NCI-H524 treated with DMSO at 0.1 percent for 48 hours (cell line): ENCODE measurements around the gene ISY1.
"Not testable (repeated sequence)": the region's sequence is repeated elsewhere in the genome, so short reads cannot be mapped to it uniquely, and the experiment has no call there.

Source experiments
- DNase-seq: peaks from one replicate; lab custom pipeline; 2025; lab: John Stamatoyannopoulos, UW

Gene ISY1

DNA sequence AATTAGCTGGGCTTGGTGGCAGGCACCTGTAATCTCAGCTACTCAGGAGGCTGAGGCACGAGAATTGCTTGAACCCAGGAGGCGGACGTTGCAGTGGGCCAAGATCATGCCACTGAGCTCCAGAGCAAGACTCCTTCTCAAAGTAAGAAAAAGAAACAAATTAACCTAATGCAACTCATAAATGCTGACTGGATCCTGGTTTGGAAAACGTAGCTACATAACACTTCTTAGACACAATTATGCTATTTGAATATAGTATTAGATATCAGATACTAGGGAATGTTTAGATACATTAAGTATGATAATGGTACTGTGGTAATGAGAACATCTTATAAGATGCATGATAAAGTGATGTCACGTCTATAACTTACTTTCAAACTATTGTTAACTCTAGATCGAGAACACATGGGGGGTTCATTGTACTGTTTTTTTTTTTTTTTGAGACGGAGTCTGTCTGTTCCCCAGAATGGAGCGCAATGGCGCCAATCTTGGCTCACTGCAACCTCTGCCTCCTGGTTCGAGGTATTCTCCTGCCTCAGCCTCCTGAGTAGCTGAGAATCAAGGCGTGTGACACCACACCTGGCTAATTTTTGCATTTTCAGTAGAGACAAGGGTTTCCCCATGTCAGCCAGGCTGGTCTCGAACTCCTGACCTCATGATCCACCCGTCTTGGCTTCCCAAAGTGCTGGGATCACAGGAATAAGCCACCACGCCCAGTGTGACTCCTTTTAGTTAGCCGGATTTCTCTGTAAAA lies 5.9 kb upstream of the ISY1 start:
- DNase-seq: no peak

DNA sequence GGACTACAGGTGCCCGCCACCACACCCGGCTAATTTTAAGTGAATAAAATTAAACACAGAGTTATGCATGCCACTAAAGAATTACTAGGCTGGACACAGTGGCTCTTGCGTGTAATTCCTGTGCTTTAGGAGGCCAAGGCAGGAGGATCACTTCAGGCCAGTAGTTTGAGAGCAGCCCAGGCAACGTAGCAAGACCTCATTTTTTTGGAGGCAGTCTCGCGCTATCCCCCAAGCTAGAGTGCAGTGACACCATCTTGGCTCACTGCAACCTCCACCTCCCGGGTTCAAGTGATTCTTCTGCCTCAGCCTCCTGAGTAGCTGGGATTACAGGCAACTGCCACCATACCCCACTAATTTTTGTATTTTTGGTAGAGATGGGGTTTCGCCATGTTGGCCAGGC lies 4.7 kb upstream of the ISY1 start:
- not testable (repeated sequence) for DNase-seq

DNA sequence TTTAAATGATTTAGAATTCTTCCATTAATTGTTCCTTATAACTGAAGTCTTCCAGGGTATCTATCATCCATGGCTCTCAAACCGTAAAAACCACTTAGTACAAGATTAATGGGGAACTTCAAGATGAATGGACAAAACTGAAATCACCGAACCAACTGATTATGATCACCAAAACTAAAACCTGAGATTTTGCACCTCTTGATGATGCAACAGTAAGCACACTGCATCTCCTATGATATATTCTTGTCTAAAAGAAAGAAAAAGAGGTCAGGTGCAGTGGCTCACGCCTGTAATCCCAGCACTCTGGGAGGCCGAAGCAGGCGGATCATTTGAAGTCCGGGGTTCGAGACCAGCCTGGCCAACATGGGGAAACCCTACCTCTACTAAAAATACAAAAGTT lies 3.6 kb upstream of the ISY1 start:
- no peak for DNase-seq

DNA sequence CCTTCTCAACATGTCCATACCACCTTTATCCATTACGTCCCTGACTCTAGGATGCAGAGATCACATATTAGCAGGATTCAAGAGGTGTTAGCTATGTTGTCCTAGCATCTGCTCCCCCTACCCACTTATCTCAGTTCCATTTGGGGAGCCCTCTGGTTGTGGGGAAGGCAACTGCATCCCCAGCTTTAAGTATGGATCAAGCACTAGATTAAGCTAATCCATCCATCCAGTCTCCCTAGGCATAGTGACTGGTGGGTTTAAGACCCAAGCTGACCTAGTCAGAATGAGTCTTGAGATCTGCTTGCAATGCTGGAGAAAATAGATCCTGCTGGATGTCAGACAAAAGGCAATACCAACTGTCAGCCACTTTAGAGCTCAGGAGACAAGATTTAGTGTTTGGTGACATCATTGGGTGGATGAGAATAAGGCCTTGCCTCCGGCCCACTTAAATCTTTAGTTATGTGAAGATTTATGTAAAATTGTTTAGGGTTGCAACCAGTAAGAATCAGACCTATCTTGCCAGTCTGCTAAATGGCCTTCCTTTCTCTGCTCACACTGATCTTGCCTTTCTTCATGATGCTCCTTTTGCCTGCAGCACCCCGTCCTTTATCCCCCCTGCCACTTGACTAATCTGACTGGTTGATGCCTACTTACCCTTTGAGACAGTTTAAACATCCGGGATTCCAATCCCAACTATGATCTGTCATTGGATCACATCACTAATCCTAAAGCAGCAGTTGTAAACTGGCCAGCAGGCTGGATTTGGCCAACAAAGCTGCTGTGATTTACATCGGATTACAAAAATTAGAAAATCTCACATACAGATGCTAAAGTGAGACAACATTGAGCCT lies 2.1 kb upstream of the ISY1 start:
- peak; percentile 72 for DNase-seq

DNA sequence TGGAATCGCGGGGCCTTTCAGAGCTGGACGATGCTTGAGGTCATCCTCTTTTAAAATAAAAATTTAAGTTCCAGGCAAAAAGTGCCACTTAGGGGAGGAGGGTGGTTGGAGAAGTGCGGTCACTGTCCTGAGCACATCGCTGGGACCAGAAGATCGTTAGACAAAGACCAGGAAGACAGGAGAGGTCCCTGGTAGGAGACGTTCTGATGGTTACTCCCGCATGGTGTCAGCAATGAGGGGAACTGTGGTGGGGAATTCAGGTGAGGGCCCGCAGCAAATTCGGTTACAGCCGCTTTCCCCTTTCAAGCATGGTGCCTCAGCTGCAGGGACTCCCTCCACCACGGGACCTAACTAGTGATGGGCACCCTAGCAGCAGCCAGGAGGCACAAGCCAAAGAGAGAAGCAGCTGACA lies 1.0 kb upstream of the ISY1 start:
- DNase-seq: no peak

DNA sequence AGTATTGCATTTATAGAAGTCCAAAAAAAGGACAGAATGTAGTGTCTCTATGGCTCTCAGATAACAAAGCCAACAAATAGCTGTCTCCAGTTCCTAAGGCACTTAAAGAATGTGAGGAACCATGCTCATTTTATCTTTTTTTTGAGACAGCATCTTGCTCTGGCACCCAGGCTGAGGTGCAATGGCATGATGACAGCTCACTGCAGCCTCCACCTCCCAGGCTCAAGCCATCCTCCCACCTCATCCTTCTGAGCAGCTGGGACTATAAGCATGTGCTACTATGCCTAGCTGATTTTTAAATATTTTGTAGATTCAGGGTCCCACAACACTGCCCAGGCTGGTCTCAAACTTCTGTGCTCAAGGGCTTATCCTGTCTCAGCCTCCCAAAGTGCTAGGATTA lies 16.1 kb downstream of the ISY1 start:
- no peak for DNase-seq

DNA sequence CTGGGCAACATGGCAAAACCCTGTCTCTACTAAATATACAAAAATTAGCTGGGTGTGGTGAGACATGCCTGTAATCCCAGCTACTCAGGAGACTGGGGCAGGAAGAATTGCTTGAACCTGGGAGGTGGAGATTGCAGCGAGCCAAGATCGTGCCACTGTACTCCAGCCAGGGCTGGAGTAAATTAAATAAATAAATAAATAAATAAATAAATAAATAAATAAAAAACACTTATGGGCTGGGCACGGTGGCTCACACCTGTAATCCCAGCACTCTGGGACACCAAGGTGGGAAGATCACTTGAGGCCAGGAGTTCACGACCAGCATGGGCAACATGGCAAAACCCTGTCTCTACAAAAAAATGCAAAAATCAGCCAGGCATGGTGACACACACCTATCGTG lies 19.9 kb downstream of the ISY1 start:
- DNase-seq: not testable (repeated sequence)

DNA sequence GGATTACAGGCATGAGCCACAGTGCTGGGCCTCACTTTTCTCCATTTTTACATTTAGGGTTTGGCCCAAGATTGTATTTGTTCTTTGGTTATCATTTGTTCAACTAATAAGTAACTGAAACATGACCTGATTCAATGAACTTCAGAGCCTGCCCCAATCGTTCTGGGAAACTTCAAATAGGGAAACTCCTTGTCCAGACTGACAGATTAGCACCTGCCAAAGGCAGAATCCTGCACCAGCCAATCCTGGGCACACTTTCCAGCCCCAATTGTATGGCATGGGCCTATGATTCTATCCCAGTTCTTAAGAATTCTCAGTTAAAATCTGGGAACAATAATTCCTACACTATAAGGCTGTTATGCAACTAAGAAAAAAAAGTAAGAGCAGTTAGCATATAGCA lies 21.0 kb downstream of the ISY1 start:
- DNase-seq: no peak

DNA sequence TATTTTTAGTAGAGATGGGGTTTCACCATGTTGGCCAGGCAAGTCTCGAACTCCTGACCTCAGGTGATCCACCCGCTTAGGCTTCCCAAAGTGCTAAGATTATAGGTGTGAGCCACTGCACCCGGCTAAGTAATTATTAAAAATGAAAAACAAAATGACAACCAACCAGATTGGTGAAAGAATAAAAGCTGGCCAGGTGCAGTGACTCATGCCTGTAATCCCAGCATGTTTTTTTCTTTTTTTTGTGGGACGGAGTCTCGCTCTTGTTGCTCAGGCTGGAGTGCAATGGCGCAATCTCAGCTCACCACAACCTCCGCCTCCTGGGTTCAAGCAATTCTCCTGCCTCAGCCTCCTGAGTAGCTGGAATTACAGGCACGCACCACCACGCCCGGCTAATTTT lies 24.6 kb downstream of the ISY1 start:
- not testable (repeated sequence) for DNase-seq

DNA sequence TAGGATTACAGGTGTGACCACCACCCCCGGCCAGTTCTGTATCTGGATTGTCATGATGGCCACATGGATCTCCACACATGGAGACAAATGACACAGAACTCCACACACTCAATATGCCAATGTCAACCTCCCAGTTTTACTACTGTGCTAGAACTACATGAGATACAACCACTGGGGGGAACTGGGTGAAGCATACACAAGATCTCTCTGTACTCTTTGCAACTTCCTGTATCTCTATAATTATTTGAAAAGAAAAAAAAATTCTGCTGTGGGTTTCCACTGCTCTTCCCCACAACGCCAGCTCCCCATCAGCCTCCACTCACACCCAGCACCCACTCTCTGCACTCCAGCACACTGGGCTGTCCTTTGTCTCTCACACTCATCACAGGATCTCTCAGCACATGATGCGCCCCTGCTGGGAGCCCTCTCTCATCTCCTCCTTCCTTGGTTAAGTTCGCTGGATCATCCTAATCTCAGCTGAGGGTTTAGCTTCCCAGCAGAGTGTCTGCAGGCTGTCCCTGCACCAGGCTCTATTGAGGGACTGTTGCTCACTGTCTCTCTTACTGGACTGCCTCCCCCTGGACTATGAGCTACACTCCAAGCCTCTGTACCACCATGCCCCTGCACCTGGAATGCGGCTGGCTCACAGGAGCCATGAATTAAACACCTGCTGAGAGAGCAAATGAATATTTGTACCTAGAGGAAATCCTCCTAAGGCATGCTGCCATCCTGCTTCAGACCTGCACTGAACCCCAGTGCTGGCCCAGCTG lies 28.6 kb downstream of the ISY1 start:
- no peak for DNase-seq

DNA sequence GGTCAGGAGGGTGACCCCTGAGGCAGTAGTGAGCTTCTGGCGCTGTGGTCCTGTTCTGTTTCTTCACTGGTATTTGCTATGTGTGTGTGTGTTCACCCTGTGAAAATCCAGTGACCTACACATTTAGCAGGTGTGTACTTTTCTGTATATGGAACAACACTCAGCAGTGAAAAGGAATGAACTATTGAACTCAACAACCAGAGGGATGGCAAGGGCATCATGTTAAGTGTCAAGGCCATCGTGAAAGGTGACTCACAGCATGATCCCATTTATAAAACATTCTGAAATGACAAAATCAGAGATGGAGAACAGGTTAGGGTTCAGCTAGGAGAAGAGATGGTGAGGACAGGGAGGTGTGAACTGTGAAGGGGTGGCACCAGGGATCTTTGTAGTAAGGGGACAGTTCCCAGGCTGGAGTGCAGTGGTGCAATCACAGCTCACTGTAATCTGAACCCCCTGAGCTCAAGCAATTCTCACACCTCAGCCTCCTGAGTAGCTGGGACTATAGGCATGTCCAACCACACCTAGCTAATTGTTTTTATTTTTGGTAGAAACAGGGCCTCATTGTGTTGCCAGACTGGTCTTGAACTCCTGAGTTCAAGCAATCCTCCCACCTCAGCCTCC lies 29.3 kb downstream of the ISY1 start:
- DNase-seq: no peak

DNA sequence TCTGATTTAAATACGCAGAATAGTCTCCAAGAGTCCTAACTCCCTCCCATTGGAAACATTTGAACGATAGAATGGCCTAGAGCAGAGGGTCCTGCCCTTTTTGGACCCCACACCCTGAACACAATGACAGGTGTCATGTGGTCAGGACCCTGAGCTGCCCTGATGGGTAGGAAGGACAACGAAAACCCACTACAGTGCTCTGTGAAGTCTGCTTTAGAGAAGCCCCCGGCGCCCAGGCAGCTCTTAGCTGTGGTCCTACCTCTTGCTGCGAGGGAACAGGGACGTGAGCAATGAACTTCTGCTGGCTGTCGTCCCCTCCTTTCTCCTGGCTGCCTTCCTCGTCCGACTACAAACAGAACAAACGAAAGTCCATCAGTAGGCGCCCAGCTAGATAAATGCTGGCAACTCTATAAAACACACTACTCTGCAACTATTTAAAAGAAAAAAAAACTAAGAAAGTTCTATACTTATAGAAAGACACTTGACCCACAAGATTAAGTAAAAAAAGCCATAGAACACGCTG lies 30.5 kb downstream of the ISY1 start:
- DNase-seq: no peak

DNA sequence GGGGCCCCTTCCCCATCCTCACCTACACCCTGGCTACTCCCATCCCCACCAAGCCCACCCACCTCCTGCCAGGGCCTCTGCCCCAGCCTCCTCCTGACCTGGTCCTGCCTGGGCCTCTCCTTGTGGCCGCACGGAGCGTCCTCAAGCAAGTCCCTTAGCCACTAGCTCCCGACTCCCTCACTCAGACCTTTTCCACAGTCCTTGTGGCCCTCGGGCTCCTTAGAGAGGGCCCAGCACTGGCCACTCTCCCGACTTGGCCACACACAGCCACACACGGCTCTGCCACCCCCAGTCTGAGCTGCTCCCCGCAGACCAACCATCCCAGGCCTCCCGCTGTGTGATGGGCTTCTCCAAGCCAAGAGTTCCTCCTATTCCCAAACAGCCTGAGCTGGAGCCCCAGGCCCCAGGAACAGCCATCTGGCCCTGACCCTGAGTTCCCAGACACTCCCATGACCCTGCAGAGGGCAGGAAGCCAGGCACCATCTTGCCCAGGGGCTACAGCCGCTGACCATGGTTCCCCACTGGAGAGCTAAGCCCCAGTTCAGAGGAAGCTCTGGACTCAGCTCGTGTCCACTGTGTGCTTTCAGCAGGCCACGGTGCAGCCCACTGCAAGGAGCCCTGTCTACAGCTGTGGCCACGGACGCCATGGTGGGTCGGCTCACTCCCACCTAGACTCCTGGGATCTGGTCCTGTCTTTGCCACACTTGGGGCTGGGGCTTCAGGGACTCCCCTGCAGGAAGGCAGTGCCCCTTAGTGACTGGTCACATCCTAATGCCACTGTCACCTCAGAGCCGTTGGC lies 32.3 kb downstream of the ISY1 start:
- no peak for DNase-seq

DNA sequence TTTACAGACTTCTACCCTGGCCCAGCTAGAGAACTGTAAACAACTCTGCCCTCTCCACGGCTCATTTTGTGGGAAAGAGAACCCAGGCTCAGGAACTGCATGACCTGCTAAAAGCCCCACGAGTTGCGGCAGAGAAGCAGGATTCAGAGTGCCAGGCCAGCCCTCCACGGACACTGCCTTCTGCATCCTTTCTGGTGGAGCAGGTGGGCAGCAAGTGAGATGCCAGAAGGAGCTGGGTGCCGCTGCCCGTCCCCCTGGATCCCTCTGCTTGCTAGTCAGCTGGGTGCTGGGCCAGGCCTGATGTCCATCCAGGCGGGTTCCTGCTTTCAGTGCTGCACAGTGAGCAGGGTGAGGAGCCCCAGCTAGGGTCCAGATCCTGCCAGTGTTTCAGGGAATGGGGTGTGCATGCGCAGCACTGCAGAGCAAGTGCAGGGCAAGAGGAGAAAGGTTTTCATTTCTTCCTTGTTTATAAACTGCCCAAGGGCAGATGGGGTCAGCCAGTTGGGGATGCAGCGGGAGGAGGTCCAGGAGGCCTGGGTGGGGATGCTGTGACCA lies 34.1 kb downstream of the ISY1 start:
- DNase-seq: no peak

DNA sequence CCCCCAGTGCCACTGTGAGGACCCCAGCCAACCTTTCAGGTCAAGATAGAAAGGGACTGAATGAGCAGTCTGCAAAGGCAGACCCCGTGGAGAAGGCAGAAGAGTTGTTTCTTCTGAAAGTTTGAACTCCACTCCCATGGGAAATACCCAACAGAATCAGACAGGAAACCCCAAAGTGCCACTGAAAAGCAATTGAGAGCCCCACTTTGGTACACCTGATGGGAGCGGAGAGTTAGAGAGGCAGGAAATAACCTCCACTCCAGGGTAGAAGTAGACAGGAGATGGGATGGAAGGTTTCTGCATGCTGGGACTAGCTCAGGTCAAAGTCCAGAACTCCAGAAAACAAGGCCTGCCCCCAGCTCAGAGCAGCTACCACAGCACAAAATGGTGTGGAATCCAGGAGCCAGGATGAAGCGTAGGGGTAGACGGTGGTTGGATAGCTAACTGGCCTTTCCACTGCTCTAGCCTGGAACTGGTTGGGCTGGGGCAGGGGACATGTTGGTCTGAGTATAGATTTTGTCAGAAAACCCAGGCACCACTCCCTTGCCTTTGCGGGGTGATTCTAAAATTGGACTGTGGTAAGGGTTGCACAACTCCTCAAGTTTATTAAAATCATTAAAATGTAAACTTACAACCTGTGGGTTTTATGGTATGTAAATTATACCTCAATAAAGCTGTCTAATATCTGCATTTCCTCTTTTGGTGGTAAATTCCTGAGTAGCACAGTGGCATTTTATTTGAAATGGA lies 37.4 kb downstream of the ISY1 start:
- DNase-seq: no peak

DNA sequence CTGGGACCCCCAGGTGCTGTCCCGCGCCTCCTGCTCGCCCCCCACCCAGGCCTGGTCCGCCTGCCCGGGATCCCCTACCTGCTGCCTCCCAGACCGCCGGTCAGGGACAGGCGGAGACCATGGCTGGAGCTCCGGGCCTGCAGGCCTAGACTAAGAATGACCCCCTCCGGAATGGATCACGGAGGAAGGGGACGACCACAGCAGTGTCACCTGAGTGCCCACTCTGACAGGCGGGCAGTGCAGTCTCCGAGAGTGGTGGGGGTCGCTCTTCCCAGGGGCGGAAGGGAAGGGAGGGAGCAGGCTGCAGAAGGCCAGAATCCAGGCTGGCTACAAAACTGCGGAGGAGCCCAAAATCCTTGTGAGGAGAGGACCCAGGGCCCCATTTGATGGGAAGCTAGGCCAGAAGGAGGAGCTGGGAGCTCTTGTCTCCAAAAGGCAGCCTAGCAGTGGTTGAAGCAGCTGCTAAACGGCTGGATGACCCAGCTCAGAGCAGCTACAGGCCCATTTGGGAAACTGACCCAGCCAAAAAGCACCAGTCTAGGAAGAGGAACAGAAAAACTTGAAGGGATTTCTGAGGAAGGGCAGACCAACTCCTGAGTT lies 38.4 kb downstream of the ISY1 start:
- no peak for DNase-seq

DNA sequence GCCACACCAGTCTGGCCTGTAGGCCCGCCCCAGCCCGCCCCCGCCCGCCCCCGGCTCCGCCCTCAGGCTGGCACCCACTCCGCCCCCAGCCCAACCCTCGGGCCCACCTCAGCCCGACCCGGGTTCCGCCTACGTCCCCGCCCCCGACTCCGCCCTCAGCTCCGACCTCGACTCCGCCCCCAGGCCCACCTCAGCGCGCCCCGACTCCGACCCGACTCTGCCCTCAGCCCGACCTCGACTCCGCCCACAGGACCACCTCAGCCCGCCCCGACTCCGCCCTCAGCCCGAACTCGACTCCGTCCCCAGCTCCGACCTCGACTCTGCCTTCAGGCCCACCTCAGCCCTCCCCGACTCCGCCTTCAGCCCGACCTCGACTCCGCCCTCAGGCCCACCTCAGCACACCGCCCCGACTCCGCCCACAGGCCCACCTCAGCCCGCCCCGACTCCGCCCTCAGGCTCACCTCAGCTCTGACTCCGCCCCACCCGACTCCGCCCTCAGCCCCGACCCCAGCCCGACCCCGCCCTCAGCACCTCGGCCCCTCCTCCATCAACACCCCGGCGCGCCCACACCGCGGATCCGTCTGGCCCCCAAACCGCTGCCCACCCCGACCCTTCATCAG lies 39.0 kb downstream of the ISY1 start, which contains the start of gene RAB43:
Gene RAB43 (minus strand): TSS at position 13 of the 620 bp plus-strand sequence. CDS start 315 bp downstream, outside the sequence.
- no peak for DNase-seq

DNA sequence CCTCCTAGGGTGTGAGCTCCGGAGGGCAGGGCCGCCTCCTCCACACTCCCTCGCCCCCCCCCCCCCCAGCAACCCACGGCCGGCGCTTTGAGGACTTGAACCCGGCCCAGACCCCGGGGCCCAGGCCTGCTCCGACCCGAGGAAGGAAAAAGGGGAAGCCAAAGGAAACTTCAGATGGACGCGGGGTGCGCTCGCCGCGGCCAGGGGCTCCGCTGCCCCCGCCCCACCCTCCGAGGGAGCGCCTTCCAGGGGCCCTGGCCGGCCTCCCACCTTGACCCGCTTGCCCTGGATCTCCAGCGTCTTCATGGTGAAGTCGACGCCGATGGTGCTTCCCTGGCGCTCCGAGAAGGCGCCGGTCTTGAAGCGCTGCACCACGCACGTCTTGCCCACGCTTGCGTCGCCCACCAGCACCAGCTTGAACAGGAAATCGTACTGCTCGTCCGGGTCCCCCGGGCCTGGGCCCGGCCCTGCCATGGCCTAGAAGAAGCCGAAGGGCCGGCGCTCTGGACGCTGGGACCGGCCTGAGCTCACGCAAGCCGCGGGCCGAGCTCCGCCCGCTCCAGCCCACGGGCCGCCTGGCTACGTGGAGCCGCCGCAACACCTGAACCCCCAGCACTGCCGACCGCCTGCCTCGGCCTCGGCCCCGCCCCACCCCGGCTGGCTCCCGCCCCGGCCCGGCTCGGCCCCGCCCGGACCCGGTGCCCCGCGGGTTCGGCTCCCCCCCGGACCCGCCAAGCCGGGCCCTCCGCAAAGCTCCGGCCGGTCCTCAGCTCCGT lies 39.7 kb downstream of the ISY1 start:
- no peak for DNase-seq
